ENCODE data around the gene ITGA5.

The ITGA5 gene

DNA sequence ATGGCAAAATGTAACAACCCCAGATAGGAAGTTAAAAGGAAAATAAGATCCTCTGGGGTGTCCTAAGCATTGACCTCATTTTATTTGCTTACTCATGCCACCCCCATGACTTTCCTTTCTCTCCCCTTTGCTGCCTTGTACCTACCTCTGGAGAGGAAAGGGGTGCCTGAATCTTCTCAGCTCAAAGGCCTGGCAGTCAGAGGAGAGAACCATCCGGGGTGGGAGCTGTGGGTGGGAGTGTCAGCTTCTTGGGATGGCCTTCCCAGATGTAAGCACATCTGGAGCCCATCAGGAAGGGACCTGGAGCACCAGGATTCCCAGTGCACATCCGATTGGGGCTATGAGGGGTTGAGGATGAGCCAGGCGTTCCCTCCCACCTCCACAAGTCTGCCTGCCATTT, 5.2 kb upstream of the ITGA5 start:
- Mint-ChIP-seq H3K4me1 (peaks cover 23 to 25% of the 10 kb centered on the region in 2 donors), H3K9me3 (no peaks in the 10 kb centered on the region), H3K36me3 (no peaks in the 10 kb centered on the region)

DNA sequence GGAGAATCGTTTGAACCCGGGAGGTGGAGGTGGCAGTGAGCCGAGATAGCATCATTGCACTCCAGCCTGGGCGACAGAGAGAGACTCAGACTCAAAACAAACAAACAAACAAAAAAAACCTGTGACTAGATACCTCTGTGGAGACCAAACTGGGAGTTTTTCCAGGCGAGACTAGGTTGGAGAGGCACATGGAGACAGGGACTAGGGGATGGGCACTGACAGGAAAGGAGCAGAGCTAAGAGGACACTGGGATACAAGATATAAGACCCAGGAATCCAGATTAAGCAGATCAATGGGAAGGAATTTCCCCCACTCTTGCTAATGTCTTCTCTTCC, 4.7 kb upstream of the ITGA5 start:
- DNase-seq (no peak), ATAC-seq (replicated peaks) (no peak)
- H3K9me3 Mint-ChIP-seq = no peaks in the 10 kb centered on the region
- peaks cover 24 to 30% of the 10 kb centered on the region in 2 donors for H3K4me1 Mint-ChIP-seq
- no peak overlapping the region for H3K4me3 Mint-ChIP-seq
- H3K27me3 Mint-ChIP-seq = peaks cover 37 to 39% of the 10 kb centered on the region in 2 donors
- H3K27ac Mint-ChIP-seq = no peak overlapping the region
- H3K36me3 Mint-ChIP-seq = no peaks in the 10 kb centered on the region

More for the DNA sequence above, 5.2 kb upstream of the ITGA5 start:
- ATAC-seq (replicated peaks) = no peak
- H3K4me3 Mint-ChIP-seq = no peak overlapping the region
- DNase-seq = no peak
- no peak overlapping the region for H3K27ac Mint-ChIP-seq
- peaks cover 37% of the 10 kb centered on the region in 2 donors for H3K27me3 Mint-ChIP-seq

DNA sequence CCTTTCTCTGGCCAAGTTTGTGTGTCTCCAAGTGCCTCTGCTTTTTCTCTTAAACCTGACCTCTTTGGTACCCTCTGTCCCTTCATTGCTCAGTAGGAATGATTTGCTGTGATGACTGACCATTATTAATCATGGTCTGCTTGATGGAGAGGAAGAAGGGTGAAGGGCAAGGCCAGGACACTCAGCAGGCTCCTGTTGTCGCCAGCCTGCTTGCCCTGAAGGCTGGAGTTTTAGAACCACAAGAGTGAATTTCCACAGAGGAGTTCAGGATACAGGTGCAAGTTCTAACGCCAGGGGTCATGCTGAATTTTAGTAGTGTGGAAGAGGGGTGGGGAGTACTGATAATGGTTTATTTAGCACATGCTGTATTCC, 2.8 kb upstream of the ITGA5 start:
- Mint-ChIP-seq H3K4me3 (no peak overlapping the region), H3K4me1 (peaks cover 32 to 34% of the 10 kb centered on the region in 2 donors), H3K36me3 (no peaks in the 10 kb centered on the region), H3K9me3 (no peaks in the 10 kb centered on the region), H3K27ac (no peak overlapping the region), H3K27me3 (peaks cover 26 to 39% of the 10 kb centered on the region in 2 donors)
- ATAC-seq (replicated peaks) (no peak), DNase-seq (no peak)

DNA sequence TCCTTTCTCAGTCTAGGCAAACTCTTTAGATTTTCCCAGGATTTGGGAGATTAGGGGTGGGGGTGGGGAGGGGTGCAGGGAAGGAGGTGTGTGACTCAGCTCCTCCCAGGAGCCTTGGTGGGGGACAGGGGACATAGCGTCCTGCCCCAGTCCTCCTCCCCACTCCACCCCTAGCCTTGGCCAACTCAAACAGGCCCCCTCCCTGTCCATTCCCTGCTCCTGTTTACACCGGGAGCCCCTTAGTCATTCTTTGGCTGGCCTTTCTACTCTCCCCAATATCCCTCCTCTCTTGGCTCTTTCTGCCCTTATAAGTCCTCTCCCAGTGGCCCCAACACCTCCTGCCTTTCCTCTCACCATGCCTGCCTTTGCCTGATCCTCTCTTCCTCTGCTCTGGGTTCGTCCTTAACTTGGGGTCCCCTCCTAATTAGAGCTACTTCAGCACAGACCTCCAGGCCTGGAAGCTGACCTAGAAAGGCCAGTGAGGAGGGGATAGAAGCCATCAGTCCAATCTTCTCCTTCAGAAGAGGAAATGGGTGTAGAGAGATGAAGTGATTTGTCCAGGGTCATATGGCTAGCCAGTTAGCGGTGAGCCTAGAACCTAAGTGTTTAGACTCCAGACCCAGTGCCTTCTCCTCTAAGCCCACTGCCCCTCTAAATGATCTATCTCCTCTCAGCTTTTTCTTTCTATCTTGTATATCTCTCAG, 2.3 kb upstream of the ITGA5 start:
- H3K4me3 Mint-ChIP-seq = no peak overlapping the region
- peaks cover 35 to 39% of the 10 kb centered on the region in 2 donors for H3K4me1 Mint-ChIP-seq
- DNase-seq (no peak), ATAC-seq (replicated peaks) (no peak)
- H3K27me3 Mint-ChIP-seq = peaks cover 20 to 37% of the 10 kb centered on the region in 2 donors
- H3K27ac Mint-ChIP-seq = no peak overlapping the region
- H3K36me3 Mint-ChIP-seq = no peaks in the 10 kb centered on the region
- no peaks in the 10 kb centered on the region for H3K9me3 Mint-ChIP-seq

DNA sequence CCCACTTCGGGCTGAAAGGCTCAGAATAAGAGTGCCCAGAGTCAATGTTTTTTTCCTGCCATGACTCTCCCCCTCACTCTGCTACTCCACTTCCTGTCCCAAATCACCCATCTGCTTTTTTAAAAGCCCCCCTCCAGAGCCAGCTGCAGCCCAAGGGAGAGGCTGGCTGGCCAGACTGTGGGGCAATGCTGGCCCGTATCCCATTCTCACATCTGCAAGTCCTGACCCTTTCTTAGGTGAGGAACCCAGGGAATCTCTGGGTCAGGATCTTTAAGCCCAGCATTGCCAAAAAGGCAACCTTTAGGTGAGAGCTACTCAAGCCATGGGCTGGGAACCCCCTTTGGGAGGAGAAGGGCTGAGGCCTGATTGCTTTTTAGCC, 1.7 kb upstream of the ITGA5 start:
- Mint-ChIP-seq H3K4me3 (no peak overlapping the region), H3K27ac (no peak overlapping the region), H3K9me3 (no peaks in the 10 kb centered on the region), H3K27me3 (peaks cover 15 to 32% of the 10 kb centered on the region in 2 donors), H3K4me1 (peaks cover 35 to 45% of the 10 kb centered on the region in 2 donors), H3K36me3 (no peaks in the 10 kb centered on the region)
- no peak for ATAC-seq (replicated peaks)
- no peak for DNase-seq

DNA sequence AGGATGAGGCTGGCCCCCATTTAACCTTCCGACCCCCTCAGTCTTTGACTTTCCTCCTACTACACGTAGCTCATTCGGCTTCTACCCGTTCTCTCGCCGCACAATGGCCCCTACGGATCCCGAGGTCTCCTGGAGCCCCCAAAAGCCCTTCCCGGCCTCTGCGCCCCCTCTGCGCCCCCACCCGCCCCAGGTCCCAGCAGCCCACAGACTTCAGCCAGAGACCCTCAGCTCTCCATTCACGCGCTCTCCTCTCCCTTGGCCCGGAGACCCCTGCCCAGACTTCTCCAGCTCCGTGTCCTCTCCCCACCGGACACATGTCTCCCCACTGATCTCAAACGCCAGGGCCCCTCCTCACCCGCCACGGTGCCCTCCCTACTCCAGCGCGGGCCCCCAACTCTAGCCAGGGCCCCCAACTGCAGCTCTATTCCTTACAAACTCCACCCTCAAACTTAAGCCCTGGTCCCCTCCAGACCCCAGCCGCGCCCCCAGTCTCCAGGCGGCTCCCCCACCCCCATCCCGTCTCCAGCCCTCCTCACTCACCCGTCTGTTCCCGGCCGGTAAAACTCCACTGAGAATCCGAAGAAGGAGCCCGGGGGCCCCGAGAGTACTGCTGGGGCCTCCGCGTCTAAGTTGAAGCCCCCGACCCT, 502 bp downstream of the ITGA5 start:
- peak overlapping the region; percentile 84 to 92 for H3K4me3 Mint-ChIP-seq
- peak; percentile 7 to 19 for ATAC-seq (replicated peaks)
- H3K4me1 Mint-ChIP-seq = peaks cover 44 to 64% of the 10 kb centered on the region in 2 donors
- no peak for DNase-seq
- peak overlapping the region; percentile 84 for H3K27ac Mint-ChIP-seq
- H3K36me3 Mint-ChIP-seq = no peaks in the 10 kb centered on the region
- peaks cover 11 to 23% of the 10 kb centered on the region in 2 donors for H3K27me3 Mint-ChIP-seq
- no peaks in the 10 kb centered on the region for H3K9me3 Mint-ChIP-seq

DNA sequence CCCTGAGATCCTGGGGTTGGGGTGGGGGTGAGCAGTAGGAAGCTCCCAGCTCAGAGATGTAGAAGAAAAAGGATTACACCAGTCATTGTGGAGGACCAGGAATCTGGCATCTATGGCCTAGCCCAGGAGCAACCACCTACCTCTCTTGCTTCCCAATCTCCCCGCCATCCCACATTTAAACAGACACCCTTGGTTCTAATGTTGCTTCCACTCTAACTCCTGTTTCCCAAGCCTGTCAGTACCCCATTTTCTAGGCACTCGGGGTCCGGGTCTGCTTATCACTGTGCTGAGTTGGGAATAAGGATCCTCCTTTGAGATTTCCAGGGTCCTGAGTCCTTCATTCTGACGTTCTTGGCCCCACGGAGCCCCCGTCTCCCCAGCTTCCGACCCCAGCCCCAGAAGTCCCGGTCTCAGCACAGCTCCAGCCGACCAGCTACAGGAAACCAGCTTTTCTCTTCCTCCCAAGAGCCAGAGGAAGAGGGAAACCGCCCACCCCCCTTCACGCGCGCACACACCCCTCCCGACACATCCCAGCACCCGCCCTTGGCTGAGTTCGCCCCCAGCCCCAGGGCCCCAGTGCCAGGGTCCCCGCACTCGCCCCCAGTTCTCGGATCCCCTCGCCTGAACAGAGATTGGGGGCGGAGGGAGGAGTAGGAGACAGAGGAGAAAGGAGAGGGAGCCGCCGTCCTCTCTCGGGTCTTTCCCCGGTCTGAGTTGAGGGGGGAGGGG, 1.2 kb downstream of the ITGA5 start:
- peaks cover 11 to 21% of the 10 kb centered on the region in 2 donors for H3K27me3 Mint-ChIP-seq
- peak overlapping the region; percentile 84 for H3K27ac Mint-ChIP-seq
- ATAC-seq (replicated peaks) (peak in 1 of 2 donors; percentile 4), DNase-seq (no peak)
- no peaks in the 10 kb centered on the region for H3K9me3 Mint-ChIP-seq
- peak overlapping the region; percentile 84 to 92 for H3K4me3 Mint-ChIP-seq
- H3K36me3 Mint-ChIP-seq = no peaks in the 10 kb centered on the region
- peaks cover 49 to 71% of the 10 kb centered on the region in 2 donors for H3K4me1 Mint-ChIP-seq

DNA sequence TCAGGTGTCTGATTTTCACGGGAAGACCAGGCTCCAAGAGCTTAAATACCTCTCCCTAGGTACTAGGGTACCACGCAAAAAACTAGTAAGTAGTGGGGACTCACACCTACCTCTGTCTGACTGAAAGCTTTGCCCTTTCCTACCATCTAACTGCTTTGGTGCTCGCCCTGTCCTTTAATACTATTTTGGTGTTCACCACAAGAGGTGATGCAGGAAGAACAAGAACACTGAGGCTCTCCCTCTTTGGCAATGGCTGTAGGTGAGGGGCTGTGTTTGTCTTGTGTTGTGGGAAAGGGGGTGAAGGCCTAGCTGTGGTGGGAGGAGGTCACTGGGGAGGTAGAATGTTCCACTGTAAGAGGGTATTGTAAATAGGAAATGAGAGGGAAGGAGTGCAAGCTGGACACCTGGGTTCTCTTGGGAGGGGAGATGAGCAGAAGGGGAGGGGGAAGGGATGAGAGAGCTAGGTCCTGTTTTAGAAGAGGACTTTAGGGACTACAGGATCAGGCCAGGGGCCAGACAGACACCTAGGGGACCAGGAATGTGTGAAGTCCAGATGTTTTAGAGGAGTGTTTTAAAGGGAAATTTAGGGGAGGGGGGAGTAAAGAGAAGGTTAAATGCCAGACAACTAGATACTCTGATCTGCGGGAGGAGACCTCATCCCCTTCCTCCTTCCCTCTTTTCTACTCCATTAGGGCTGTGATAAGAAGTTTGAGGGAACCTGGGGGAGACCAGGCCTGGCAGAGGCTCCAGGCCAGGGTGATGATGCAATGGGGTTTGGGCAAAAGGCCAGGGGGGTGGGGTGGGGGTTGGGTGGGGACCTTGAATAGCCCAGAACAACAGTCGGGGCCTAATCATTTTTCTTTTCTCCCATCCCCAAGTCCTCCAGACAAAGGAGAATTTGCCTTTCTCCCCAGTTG, 2.1 kb downstream of the ITGA5 start:
- DNase-seq (no peak), ATAC-seq (replicated peaks) (no peak)
- H3K27me3 Mint-ChIP-seq = peaks cover 11 to 16% of the 10 kb centered on the region in 2 donors
- no peaks in the 10 kb centered on the region for H3K9me3 Mint-ChIP-seq
- H3K36me3 Mint-ChIP-seq = no peaks in the 10 kb centered on the region
- H3K4me1 Mint-ChIP-seq = peaks cover 56 to 80% of the 10 kb centered on the region in 2 donors
- no peak overlapping the region for H3K27ac Mint-ChIP-seq
- H3K4me3 Mint-ChIP-seq = no peak overlapping the region

DNA sequence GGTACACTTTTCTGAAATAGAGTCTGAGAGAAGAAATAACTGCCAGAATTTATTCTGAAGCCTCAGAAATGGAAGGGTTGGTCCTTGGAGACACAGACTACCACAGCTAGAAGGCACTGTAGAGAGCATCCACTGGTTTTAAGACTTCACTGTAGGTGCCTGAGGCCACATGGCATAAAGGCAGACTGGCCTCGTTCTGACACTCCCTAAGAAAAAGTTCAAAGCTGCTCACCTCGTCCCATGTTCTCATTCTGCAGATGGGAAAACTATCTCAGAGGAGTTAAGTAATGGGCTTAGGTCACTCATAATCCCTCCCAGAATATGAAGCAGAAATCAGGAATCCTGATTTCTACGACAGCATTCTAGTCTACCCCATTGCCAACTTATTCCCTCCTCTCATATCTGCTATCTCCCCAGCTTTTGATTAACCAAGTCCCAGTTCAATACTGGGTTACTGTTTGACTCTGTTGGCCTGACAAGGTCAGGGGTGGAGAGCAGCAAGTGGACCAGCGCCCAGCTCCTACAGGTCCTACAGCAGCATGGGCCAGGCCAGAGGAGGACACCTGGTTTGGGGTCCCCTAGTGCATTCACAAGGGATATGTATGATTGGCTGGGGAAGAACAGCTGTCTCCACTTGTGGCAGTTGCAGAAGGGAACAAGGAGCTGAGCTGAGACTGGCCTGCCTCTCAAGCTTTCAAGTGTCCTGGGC, 3.7 kb downstream of the ITGA5 start:
- no peak for DNase-seq
- H3K27ac Mint-ChIP-seq = no peak overlapping the region
- no peak for ATAC-seq (replicated peaks)
- no peaks in the 10 kb centered on the region for H3K36me3 Mint-ChIP-seq
- peaks cover 55 to 82% of the 10 kb centered on the region in 2 donors for H3K4me1 Mint-ChIP-seq
- H3K9me3 Mint-ChIP-seq = no peaks in the 10 kb centered on the region
- no peak overlapping the region for H3K4me3 Mint-ChIP-seq
- peaks cover 7% of the 10 kb centered on the region in 2 donors for H3K27me3 Mint-ChIP-seq

DNA sequence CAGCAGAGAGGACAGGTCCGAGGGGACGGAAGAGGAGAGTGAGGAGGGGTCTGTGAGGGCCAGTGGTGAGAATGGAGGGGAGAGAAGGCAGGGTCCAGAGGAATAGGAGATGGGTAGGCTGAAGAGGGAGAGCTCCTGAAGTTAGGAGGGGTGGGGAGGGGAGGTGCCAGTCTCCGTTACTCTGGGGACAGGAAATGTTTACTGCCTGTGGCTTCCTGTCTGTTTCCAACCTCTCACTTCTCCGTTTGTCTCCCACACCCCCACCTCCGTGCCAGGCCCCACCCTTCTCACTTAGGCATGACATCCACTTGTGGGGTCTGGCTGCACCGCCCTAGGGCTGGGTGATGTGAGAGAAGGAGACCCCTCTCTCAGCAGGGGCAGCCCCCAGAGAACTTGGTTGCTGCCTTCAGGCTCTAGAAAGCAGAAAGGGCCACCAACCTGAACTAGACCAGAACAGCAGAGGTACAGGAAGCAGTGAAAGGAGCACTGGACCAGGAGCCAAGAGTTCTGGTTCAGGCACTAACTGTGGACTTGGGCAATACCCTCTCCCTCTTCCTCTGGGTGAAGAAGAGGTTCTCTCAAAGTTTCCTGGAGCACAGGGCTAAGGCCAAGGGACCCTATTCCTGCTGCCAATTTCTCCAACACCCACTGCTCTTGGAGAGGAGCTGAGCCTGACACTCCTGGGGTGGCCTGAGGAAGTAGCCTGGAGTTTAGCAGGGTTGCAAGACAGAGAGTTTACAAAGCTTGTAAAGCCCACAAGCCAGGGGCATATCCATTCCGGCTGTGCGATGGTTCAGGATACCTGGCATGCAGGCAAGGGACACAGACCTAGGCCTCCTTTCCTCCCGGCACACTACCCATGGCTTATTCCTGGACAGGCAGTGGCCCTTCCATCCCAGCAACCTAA, 5.5 kb downstream of the ITGA5 start:
- peak; percentile 72 to 73 for ATAC-seq (replicated peaks)
- peak; percentile 25 for DNase-seq
- Mint-ChIP-seq H3K27ac (peak overlapping the region; percentile 1), H3K27me3 (peaks cover 3 to 5% of the 10 kb centered on the region in 2 donors), H3K4me3 (peak overlapping the region; percentile 51 to 62), H3K36me3 (no peaks in the 10 kb centered on the region), H3K4me1 (peaks cover 48 to 71% of the 10 kb centered on the region in 2 donors), H3K9me3 (no peaks in the 10 kb centered on the region)

DNA sequence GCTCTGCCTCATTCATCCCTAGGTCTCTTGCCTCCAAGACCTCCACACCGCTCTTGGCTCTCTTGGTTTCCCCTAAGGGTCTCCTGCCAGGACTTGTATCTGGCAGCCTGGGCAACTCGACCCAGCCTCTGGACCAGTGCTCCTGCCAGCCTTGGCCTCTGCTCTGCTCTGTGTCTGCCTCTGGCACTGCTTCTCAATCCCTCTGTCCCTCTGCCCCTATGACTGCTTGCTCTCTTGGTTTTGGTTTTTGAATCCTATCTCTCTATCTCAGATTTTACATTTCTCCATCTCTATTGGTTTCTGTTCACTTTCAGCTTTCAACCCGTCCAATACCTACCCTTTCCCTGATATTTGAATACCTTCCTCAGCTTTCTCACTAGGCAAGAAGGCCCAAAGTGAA, 6.3 kb downstream of the ITGA5 start:
- Mint-ChIP-seq H3K4me3 (peak overlapping the region; percentile 51 to 62), H3K9me3 (no peaks in the 10 kb centered on the region), H3K4me1 (peaks cover 44 to 68% of the 10 kb centered on the region in 2 donors), H3K27ac (peak overlapping the region; percentile 1), H3K27me3 (no peaks in the 10 kb centered on the region), H3K36me3 (no peaks in the 10 kb centered on the region)
- ATAC-seq (replicated peaks) (peak; percentile 18 to 33), DNase-seq (no peak)

DNA sequence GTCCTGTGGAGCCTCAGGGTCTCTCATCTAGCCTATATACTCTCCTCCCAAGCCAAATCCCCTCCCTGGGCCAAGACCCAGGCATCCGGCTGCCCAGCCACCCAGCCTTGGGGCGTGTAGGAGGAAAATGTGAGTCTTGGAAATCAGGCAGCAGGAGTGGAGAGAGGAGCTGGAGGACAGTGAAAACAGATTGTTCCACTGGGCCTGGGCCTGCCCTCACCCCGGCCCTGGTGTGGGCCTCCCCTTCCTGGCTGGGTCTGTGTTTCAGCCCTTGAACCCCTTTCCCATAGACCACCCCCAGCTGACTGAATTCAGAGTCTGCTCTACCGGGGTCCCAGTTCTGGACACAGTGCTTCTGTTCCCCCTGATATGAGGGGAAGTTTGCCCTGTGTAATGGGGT, 6.7 kb downstream of the ITGA5 start:
- Mint-ChIP-seq H3K4me3 (no peak overlapping the region), H3K4me1 (peaks cover 44 to 68% of the 10 kb centered on the region in 2 donors)

More for the DNA sequence above, 6.7 kb downstream of the ITGA5 start:
- H3K27me3 Mint-ChIP-seq = no peaks in the 10 kb centered on the region
- DNase-seq (no peak), ATAC-seq (replicated peaks) (peak in 1 of 2 donors; percentile 8)
- H3K27ac Mint-ChIP-seq = peak overlapping the region; percentile 7
- H3K36me3 Mint-ChIP-seq = no peaks in the 10 kb centered on the region
- no peaks in the 10 kb centered on the region for H3K9me3 Mint-ChIP-seq

Data from stimulated activated naive B cell treated with anti-CD40 and anti-IgM and Interleukin-4, amounts not matched to agents 10 μg/mL and 1 μg/mL and 100 μg/mL, for 72 hours (primary cell).